Epithelial cell of proximal tubule (primary cell): ENCODE results near the gene MOCS1. TPM values are rescaled to one million over a fixed set of nuclear protein-coding genes. Genes with fewer than 3 reads are reported as not detected.

Source experiments
- DNase-seq: peaks from one replicate; pipeline ENCODE4 v3.0.0-alpha.2; 2011; ENCODE audit warnings: low read depth
- H3K4me3 ChIP-seq: 2 replicates; pipeline ENCODE4 v1.5.1; 2011; ENCODE audit warnings: low read depth, mild to moderate bottlenecking, low read length
- total RNA-seq: library from RNA; depleted of rRNA; stranded (reverse); fragments of >200 nt; gene quantifications from 2 replicates; pipeline ENCODE4 v1.2.3, GENCODE V29; 2015
- TF ChIP-seq, protein P1 (sequence below): conservative IDR thresholded peaks from 2 replicates; pipeline ENCODE4 v1.5.1; 2012; ENCODE audit warnings: low read depth, mild to moderate bottlenecking, low read length

MOCS1 gene
- total RNA-seq, 1 donor from 2014 or later: 6.5 TPM

- no peak overlapping the region for H3K4me3 ChIP-seq
- DNase-seq: no peak
- TF ChIP-seq, protein P1, sequence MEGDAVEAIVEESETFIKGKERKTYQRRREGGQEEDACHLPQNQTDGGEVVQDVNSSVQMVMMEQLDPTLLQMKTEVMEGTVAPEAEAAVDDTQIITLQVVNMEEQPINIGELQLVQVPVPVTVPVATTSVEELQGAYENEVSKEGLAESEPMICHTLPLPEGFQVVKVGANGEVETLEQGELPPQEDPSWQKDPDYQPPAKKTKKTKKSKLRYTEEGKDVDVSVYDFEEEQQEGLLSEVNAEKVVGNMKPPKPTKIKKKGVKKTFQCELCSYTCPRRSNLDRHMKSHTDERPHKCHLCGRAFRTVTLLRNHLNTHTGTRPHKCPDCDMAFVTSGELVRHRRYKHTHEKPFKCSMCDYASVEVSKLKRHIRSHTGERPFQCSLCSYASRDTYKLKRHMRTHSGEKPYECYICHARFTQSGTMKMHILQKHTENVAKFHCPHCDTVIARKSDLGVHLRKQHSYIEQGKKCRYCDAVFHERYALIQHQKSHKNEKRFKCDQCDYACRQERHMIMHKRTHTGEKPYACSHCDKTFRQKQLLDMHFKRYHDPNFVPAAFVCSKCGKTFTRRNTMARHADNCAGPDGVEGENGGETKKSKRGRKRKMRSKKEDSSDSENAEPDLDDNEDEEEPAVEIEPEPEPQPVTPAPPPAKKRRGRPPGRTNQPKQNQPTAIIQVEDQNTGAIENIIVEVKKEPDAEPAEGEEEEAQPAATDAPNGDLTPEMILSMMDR: no peak
These were observed 1.8 kb downstream of the MOCS1 start for GRCh38 chr6:39932386-39932910.

DNA sequence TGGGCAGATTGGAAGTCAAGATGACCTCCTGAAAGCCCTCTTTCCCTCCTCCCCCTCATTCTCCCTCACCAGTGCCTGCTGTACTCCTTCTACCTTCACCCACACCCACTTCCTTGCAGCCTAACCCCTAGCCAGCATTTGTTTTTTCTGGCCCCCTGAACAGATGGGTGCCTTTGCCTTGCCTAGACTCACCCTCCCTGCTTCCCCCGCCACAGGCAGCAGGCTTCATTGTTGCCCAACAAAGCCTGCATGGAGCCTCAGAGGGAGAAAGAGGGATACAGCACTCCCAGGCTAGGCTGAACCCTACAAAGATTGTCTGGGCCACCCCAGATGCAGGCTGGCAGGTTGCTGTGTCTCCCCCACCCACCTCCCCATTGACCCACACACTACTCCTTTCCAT lies 2.7 kb downstream of the MOCS1 start:
- DNase-seq: no peak
- H3K4me3 ChIP-seq: no peak overlapping the region
- TF ChIP-seq, protein P1: no peak

DNA sequence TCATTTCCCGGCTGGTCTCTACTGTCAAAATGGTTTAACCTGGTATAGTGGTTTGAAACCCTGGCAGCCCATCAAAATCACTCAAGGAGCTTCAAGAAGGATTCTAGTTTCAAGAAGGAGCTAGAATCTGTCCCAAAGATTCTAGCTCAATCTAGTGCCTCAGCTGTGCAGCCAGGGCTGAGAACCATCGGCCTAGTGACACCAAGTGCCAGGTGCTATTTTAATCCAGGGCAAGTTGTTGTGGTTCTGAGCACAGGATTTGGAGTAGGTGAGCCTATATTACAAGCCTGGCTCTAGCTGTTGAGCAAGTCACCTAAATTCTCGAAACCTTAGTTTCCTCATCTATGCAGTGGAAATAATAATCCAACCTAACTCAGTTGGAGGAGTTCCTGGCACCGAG lies 3.7 kb downstream of the MOCS1 start:
- DNase-seq: no peak
- H3K4me3 ChIP-seq: no peak overlapping the region
- TF ChIP-seq, protein P1: no peak

DNA sequence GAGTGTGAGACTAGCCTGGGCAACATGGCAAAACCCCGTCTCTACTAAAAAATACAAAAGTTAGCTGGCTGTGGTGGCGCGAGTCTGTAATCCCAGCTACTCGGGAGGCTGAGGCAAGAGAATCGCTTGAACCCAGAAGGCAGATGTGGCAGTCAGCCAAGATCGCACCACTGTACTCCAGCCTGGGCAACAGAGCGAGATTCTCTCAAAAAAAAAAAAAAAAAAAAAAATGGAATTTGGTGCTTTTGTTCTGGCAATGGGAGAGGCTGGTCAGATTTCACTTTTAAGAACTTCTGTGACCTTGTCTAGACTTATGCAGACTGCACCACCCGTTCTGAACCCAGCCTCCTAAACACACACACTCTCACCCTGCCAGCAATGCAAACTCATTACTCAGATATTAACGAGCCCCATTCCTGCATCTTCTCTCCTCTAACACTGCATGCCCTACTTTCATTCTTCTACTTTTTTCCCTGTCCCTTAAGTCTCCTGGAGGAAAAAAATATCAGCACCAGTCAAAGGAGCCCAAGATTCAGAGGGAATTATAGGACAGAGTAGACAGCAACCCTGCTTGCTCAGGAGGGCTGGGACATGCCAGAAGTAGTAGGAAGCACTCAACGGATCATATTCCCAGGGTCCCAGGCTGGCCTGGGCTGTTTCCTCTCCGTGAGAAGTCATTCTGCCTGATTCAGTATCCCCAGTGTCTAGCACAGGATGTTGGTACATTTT lies 4.4 kb downstream of the MOCS1 start:
- no peak overlapping the region for H3K4me3 ChIP-seq
- TF ChIP-seq, protein P1: no peak
- DNase-seq: no peak

DNA sequence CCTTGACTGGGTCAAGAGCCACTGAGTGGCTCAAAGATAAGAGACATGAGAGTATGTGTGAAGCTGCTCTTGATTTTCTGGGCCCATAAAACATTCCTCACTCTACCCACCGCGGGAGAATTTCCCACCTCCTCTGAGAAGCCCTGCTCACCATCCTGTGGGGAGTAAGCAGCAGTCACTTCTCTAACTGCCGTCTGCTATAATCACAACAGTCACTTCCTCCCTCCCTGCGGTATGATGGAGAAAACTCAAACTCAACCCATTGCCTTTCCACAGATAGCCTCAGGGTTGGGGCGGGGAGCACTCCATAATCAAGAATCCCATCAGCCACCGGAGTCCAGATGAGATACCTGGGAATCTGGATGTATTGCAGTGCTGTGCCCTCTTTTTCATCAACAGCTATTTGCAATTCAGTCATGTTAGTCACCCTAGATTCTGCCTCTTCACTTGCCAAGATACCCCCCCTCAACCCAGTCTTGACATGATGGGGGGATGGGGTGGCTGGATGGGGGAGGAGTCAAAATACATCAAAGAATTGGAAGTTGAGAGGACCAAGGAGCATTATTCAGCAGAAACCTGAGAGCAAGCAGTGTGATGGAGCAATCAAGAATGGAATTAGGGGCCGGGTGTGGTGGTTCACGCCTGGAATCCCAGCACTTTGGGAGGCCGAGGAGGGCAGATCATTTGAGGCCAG lies 5.1 kb downstream of the MOCS1 start:
- TF ChIP-seq, protein P1: no peak
- no peak for DNase-seq
- no peak overlapping the region for H3K4me3 ChIP-seq

DNA sequence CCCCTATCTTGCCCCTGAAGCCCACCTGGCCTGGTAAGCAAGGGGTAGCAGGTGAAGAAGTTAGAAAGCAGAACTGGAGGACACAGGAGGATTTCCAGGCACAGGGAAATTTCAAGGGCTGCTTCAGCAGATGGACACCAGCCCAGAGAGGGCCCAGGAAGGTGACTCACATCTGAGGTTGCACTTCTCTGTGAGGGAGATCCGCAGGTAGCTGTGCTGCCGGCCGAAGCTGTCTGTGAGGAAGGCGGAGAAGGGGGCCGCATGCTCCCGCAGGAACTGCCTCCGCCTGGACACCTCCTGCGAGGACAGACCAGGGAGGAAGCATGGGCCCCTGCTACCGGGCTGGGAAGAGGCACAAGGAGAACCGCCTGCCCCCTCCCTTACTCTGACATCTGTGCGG lies 7.1 kb downstream of the MOCS1 start:
- TF ChIP-seq, protein P1: no peak
- DNase-seq: peak; percentile 31
- no peak overlapping the region for H3K4me3 ChIP-seq

GRCh38 chr6:39926668-39927067 lies 7.6 kb downstream of the MOCS1 start:
- no peak for DNase-seq
- no peak overlapping the region for H3K4me3 ChIP-seq
- TF ChIP-seq, protein P1: no peak
